Coronary artery (tissue), 2 donors: ENCODE measurements around the gene MYO5A.

Experiments
- DNase-seq: peaks from one replicate; pipeline ENCODE4 v3.0.0-alpha.2; 2017; ENCODE audit warnings: low spot score
- H3K27ac ChIP-seq, 2 donors: fragments of 200-600 bp; sonication (generic); one replicate each; pipeline ENCODE4 v1.5.1; 2016 to 2019
- H3K4me3 ChIP-seq: fragments of 200-600 bp; sonication (generic); 2 replicates; pipeline ENCODE4 v1.5.1; 2016; ENCODE audit warnings: mild to moderate bottlenecking, moderate library complexity
- TF ChIP-seq, protein P1 (sequence below): fragments of 200-600 bp; sonication (generic); IDR thresholded peaks from one replicate; pipeline ENCODE4 v1.5.1; 2019; ENCODE audit warnings: antibody characterized with exemption

Gene MYO5A

GRCh38 chr15:52261026-52261425, 267.7 kb downstream of the MYO5A start:
- H3K4me3 ChIP-seq = no peak overlapping the region
- TF ChIP-seq, protein P1, sequence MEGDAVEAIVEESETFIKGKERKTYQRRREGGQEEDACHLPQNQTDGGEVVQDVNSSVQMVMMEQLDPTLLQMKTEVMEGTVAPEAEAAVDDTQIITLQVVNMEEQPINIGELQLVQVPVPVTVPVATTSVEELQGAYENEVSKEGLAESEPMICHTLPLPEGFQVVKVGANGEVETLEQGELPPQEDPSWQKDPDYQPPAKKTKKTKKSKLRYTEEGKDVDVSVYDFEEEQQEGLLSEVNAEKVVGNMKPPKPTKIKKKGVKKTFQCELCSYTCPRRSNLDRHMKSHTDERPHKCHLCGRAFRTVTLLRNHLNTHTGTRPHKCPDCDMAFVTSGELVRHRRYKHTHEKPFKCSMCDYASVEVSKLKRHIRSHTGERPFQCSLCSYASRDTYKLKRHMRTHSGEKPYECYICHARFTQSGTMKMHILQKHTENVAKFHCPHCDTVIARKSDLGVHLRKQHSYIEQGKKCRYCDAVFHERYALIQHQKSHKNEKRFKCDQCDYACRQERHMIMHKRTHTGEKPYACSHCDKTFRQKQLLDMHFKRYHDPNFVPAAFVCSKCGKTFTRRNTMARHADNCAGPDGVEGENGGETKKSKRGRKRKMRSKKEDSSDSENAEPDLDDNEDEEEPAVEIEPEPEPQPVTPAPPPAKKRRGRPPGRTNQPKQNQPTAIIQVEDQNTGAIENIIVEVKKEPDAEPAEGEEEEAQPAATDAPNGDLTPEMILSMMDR = no peak
- no peak for DNase-seq
- H3K27ac ChIP-seq = peak overlapping the region; percentile 27 to 75

- TF ChIP-seq, protein P1 = no peak
- no peak overlapping the region for H3K27ac ChIP-seq
- no peak for DNase-seq
- H3K4me3 ChIP-seq = no peak overlapping the region
These were observed 269.2 kb downstream of the MYO5A start for GRCh38 chr15:52259503-52259902.

- Histone ChIP-seq H3K27ac (no peak overlapping the region), H3K4me3 (no peak overlapping the region)
- TF ChIP-seq, protein P1 = no peak
- no peak for DNase-seq
These were observed 270.2 kb downstream of the MYO5A start for GRCh38 chr15:52258461-52258860.

DNA sequence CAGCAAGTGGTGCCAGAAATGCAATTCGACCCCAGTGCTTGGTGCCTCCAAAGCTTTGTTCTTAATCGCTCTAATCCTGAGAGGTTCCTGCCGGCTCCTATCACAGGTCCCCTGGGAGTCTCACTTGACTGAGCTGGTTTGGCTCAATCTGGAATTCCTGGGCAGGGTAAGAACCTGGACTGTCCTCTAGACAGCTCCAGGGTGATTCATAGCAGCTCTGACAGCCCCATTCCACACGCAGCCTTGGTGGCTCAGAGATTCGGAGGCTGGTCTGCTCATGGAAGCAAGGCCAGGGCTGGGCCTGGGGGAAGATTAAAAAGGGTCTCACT, 271.0 kb downstream of the MYO5A start:
- TF ChIP-seq, protein P1 = no peak
- no peak for DNase-seq
- H3K4me3 ChIP-seq = no peak overlapping the region
- no peak overlapping the region for H3K27ac ChIP-seq
